Measurements from ENCODE around the gene C3.

GRCh38 chr19:6693681-6694080 is 26.8 kb downstream of the C3 start:
- TF ChIP-seq CTCF (IDR thresholded peaks at IDR 0.05) (no peak), ZFX (IDR thresholded peaks at IDR 0.05; ENCODE audit: borderline replicate concordance) (no peak)

All from 22Rv1 (cell line).